Skeletal muscle satellite cell (primary cell): ENCODE data around the gene PDE1A.

Experiments used
- H3K27me3 ChIP-seq: 2 replicates; pipeline ENCODE4 v1.7.0; 2013; ENCODE audit warnings: low read length; ENCODE audit not compliant: control insufficient read depth, insufficient read depth
- H3K36me3 ChIP-seq: 2 replicates; pipeline ENCODE4 v1.7.0; 2013; ENCODE audit warnings: mild to moderate bottlenecking, control low read depth, low read length; ENCODE audit not compliant: insufficient read depth
- H3K4me1 ChIP-seq: 2 replicates; pipeline ENCODE4 v1.7.0; 2013; ENCODE audit warnings: low read length; ENCODE audit not compliant: control insufficient read depth, insufficient read depth
- H3K4me2 ChIP-seq: 2 replicates; pipeline ENCODE4 v1.7.0; 2013; ENCODE audit warnings: mild to moderate bottlenecking, low read length
- H3K4me3 ChIP-seq: 2 replicates; pipeline ENCODE4 v1.7.0; 2013; ENCODE audit warnings: low read length
- H3K9ac ChIP-seq: 2 replicates; pipeline ENCODE4 v1.7.0; 2013; ENCODE audit warnings: mild to moderate bottlenecking, low read depth, low read length, moderate library complexity
- H3K9me3 ChIP-seq: replicated peaks from 2 replicates; pipeline ENCODE4 v1.7.0; 2013; ENCODE audit warnings: mild to moderate bottlenecking, control low read depth, low read length

PDE1A gene

DNA sequence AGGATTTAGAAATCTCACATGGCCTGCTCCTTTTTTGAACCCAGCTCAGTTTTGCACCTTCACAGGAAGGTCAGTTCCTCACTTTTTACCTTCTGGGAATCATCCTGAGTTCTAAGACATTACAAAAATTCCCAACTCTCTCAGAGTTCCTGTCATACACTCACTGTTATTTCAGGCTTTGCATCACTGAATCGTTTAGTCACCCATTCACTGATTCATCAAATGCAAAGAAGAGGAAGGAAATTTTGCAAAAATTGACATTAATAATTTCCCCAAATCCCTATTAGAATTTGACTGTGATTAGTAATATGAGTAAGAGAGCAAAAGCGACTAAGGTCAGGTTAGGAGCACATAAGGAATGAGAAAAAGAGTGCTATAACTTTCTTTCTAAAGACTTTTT is 197.5 kb downstream of the PDE1A start:
- no peaks in the 10 kb centered on the region for H3K36me3 ChIP-seq
- peak overlapping the region; percentile 72 for H3K9ac ChIP-seq
- peak overlapping the region; percentile 68 for H3K4me2 ChIP-seq
- H3K4me3 ChIP-seq: peak overlapping the region; percentile 46
- no peaks in the 10 kb centered on the region for H3K9me3 ChIP-seq
- H3K27me3 ChIP-seq: no peaks in the 10 kb centered on the region
- peaks cover 36% of the 10 kb centered on the region for H3K4me1 ChIP-seq

DNA sequence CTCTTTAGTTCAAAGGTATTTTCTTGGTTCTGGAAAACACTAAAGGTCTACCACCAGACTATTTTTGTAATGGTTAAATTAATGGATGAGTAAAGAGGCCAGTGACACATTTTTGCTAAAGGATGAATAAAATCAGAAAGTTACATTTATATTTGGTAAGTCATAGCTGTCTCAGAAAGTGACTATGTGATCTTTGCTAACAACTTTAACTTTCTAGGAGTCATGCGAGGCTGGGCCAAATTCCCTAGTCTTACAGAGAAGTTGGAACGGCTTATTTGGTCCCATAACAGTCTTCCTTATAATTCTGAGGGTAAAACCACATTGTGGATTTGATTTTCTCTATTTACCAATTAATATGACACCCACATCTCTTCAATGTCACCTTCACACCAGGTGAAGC is 198.1 kb downstream of the PDE1A start:
- H3K4me3 ChIP-seq: peak overlapping the region; percentile 46
- peaks cover 36% of the 10 kb centered on the region for H3K4me1 ChIP-seq
- H3K27me3 ChIP-seq: no peaks in the 10 kb centered on the region
- no peaks in the 10 kb centered on the region for H3K36me3 ChIP-seq
- H3K9ac ChIP-seq: peak overlapping the region; percentile 72
- H3K9me3 ChIP-seq: no peaks in the 10 kb centered on the region
- peak overlapping the region; percentile 68 for H3K4me2 ChIP-seq

DNA sequence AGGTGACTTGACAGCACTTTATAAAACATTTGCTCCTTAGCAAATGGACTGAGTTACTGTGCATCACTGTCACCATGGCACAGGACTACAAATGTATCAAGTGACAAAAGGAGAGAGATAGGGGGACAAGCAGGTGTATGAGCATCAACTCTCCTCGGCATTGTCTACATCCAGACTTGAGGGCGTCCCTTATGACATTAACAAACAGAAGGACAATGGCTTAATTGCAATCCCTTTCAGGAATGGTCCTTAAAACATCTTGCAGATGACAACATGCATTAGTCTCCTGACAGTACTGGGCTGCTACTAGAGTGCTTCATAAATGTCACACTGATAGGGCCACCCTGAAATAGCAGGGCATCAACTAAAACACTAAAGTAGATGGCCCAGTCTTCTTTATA is 198.8 kb downstream of the PDE1A start:
- H3K27me3 ChIP-seq: no peaks in the 10 kb centered on the region
- peaks cover 36% of the 10 kb centered on the region for H3K4me1 ChIP-seq
- no peak overlapping the region for H3K4me3 ChIP-seq
- H3K9ac ChIP-seq: no peak overlapping the region
- no peaks in the 10 kb centered on the region for H3K9me3 ChIP-seq
- H3K4me2 ChIP-seq: no peak overlapping the region
- no peaks in the 10 kb centered on the region for H3K36me3 ChIP-seq

DNA sequence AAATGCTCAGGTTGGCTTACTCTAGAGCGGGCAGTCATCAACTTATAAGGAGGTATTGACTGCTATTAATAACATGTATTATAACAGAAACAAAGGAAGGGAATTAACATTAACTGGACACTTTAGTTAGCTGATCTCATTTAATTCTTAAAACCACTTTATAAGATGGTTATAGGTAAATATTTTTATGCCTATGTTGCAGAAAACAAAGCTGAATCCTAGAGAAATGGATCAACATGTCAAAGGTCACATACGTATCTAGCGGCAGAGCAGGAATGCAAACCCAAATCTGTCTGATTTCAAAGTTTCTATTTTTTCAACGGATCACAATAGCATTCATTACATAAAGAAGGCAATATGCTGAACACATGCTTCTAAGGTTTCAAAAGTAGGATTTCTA is 200.0 kb downstream of the PDE1A start:
- no peaks in the 10 kb centered on the region for H3K9me3 ChIP-seq
- no peaks in the 10 kb centered on the region for H3K36me3 ChIP-seq
- no peak overlapping the region for H3K9ac ChIP-seq
- no peak overlapping the region for H3K4me3 ChIP-seq
- H3K27me3 ChIP-seq: no peaks in the 10 kb centered on the region
- no peak overlapping the region for H3K4me2 ChIP-seq
- peaks cover 36% of the 10 kb centered on the region for H3K4me1 ChIP-seq

DNA sequence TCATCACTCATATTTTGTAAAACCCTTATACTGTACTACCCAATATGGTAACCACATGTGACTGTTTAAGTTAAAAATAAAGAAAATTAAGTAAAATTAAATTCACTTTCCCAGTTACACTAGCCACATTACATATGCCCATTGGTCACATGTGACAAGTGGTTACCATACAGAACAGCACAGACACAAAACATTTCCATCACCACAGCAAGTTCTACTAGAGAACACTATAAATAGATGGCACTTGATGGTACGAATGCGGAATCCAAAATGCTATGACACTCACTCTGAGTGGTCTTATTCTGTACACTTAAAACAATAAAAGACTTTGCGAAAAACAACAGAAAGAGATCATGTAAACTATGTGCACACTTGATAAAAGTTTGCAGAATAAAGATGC is 202.2 kb downstream of the PDE1A start:
- Histone ChIP-seq H3K9ac (no peak overlapping the region), H3K4me2 (no peak overlapping the region), H3K4me1 (peaks cover 25% of the 10 kb centered on the region), H3K36me3 (no peaks in the 10 kb centered on the region), H3K27me3 (no peaks in the 10 kb centered on the region), H3K9me3 (no peaks in the 10 kb centered on the region), H3K4me3 (no peak overlapping the region)

DNA sequence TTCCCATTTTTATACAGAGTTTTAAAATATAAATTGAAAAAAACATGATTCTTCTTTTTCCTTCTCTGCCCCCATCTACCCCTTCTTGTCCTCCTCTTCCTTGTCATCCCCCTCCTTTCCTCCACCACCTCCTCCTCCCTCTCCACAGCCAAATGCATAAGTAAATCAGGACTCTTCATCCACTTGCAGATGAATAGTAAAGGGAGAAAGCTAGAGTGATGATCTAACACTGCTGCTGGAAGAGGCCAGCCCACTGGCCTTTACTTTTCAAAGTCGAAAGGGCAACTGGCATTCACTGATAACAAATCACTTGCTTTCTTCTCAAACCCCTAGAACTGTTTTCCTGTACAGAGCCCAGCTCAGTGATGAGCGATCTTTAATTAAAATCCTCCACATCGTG is 205.8 kb downstream of the PDE1A start:
- Histone ChIP-seq H3K27me3 (no peaks in the 10 kb centered on the region), H3K4me2 (no peak overlapping the region), H3K9ac (no peak overlapping the region), H3K4me1 (no peaks in the 10 kb centered on the region), H3K9me3 (no peaks in the 10 kb centered on the region), H3K36me3 (no peaks in the 10 kb centered on the region), H3K4me3 (no peak overlapping the region)

DNA sequence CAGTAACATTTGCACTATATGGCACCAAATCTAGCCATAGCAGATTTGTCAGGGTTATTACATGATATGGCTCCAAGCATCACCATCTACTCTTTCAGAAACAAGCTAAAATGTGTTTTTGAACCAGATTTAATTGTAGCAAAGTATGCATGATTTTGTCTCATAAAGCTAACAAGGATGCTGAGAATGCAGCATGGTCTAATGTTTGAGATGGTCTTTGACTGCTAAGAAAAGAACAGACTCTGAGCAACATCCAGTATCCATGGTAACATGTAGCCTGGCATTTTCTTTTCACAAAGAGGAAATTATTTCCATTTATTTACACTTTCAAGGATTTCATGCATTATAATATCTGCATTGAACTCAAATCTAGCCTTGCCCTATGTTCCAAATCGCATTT is 206.5 kb downstream of the PDE1A start:
- no peak overlapping the region for H3K9ac ChIP-seq
- H3K4me2 ChIP-seq: no peak overlapping the region
- no peaks in the 10 kb centered on the region for H3K27me3 ChIP-seq
- H3K9me3 ChIP-seq: no peaks in the 10 kb centered on the region
- no peak overlapping the region for H3K4me3 ChIP-seq
- no peaks in the 10 kb centered on the region for H3K4me1 ChIP-seq
- no peaks in the 10 kb centered on the region for H3K36me3 ChIP-seq

DNA sequence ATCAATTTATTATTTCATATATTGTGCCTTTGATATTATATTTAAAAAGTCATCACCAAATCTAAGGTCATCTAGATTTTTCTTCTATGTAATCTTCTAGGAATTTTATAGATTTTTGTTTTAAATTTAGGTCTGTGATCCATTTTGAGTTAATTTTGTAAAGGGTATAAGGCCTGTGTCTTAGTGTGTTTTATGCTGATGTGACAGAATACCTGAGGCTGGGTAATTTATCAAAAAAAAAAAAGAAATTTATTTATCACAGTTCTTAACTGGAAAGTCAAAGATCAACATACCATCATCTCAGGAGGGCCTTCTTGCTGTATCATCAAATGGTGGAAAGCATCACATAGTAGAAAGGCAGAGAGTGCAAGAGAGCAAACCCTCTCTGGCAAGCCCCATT is 216.2 kb downstream of the PDE1A start:
- Histone ChIP-seq H3K27me3 (no peaks in the 10 kb centered on the region), H3K9me3 (no peaks in the 10 kb centered on the region), H3K4me1 (no peaks in the 10 kb centered on the region), H3K9ac (no peak overlapping the region), H3K4me2 (no peak overlapping the region), H3K36me3 (no peaks in the 10 kb centered on the region), H3K4me3 (no peak overlapping the region)

DNA sequence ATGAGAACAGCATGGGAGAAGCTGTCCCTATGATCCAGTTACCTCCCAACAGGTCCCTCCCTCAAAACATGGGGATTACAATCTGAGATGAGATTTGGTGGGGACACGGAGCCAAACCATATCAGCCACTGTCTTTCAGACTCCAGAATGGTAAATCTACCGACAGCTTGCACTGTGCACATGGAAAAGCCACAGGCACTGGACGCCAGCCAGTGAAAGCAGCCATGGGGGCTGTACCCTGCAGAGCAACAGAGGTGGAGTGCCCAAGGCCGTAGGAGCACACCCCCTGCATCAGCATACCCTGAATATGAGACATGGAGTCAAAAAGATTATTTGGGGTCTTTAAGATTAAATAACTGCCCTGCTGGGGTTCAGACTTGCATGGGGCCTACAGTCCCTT is 218.4 kb downstream of the PDE1A start:
- Histone ChIP-seq H3K4me3 (no peak overlapping the region), H3K27me3 (no peaks in the 10 kb centered on the region), H3K36me3 (no peaks in the 10 kb centered on the region), H3K9me3 (no peaks in the 10 kb centered on the region), H3K9ac (no peak overlapping the region), H3K4me1 (no peaks in the 10 kb centered on the region), H3K4me2 (no peak overlapping the region)

DNA sequence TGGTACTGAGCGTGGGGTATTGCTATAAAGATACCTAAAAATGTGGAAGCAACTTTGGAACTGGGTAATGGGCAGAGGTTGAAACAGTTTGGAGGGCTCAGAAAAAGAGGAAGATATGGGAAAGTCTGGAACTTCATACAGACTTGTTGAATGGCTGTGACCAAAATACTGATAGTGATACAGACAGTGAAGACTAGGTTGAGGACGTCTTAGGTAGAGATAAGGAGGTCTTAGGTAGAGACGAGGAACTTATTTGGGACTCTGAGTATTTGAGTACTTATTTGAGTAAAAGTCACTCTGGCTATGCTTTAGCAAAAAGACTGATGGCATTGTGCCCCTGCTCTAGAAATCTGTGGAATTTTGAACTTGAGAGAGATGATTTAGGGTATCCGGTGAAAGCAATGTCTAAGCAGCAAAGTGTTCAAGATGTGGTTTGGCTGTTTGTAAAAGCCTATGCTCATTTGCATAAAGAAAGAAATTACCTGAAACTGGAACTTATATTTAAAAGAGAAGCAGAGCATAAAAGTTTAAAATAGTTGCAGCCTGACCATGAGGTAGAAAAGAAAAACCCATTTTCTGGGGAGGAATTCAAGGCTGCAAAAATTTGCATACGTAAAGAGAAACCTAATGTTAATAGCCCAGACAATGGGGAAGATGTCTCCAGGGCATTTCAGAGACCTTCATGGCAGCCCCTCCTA is 219.6 kb downstream of the PDE1A start:
- Histone ChIP-seq H3K9ac (no peak overlapping the region), H3K9me3 (no peaks in the 10 kb centered on the region), H3K36me3 (no peaks in the 10 kb centered on the region), H3K4me3 (no peak overlapping the region), H3K27me3 (no peaks in the 10 kb centered on the region), H3K4me1 (no peaks in the 10 kb centered on the region), H3K4me2 (no peak overlapping the region)

DNA sequence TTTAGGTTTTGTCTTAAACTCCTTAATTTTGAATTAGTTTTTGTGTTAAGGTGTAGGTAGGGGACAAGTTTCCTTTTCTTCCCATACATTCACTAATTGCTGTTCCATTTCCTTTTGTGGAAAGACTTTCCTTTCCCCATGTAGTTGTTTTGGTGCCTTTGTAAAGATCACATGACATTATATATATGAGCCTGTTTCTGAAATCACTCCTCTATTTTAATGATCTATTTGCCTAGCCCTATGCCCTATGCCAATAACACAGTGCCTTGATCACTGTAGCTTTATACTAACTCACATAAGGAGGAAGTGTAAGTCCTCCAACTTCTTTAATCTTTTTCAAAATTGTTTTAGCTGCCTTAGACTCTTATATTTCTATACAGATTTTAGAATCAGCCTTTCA is 229.3 kb downstream of the PDE1A start:
- Histone ChIP-seq H3K36me3 (no peaks in the 10 kb centered on the region), H3K4me3 (no peak overlapping the region), H3K9ac (no peak overlapping the region), H3K4me1 (no peaks in the 10 kb centered on the region), H3K27me3 (no peaks in the 10 kb centered on the region), H3K4me2 (no peak overlapping the region), H3K9me3 (no peaks in the 10 kb centered on the region)

DNA sequence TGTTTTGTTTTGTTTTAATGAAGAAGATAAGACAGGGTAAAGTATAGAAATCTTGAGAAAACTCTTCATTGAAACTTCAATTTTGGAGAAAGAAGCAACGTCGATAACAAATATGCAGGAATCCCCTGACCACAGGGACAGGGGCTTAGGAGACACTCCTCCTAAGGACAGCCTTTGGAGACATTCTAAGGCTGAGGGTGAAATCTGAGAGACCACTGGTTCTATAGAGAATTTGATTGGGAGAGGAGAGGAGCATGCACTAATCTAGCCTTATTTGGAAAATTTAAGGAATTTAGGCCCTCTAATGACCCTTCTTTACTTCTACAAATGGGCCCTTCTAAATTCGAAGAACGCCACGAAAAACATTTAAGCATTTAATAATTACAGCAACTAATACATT is 233.5 kb downstream of the PDE1A start:
- Histone ChIP-seq H3K4me2 (no peak overlapping the region), H3K36me3 (no peaks in the 10 kb centered on the region), H3K9me3 (no peaks in the 10 kb centered on the region), H3K4me1 (no peaks in the 10 kb centered on the region), H3K4me3 (no peak overlapping the region), H3K27me3 (no peaks in the 10 kb centered on the region), H3K9ac (no peak overlapping the region)
